SK-N-MC (cell line): Measurements from ENCODE around the gene DUS1L.

Source experiments
- DNase-seq: peaks from one replicate; pipeline ENCODE4 v3.0.0-alpha.2; 2011; ENCODE audit warnings: low read depth, low spot score
- H3K27ac ChIP-seq: fragments of 200-600 bp; sonication (generic); 2 replicates; pipeline ENCODE4 v1.5.1; 2016; ENCODE audit warnings: mixed run types
- H3K36me3 ChIP-seq: fragments of 200-600 bp; sonication (generic); 2 replicates; pipeline ENCODE4 v1.6.1; 2017; ENCODE audit warnings: antibody characterized with exemption, low read length, mixed read lengths; ENCODE audit not compliant: insufficient read depth
- H3K4me3 ChIP-seq: fragments of 200-600 bp; sonication (generic); 2 replicates; pipeline ENCODE4 v1.5.1; 2016
- H3K9ac ChIP-seq: fragments of 200-600 bp; sonication (generic); 2 replicates; pipeline ENCODE4 v1.8.0; 2017; ENCODE audit warnings: mixed run types, mixed read lengths; ENCODE audit not compliant: insufficient read length
- H3K9me3 ChIP-seq: fragments of 200-600 bp; sonication (generic); 2 replicates; pipeline ENCODE4 v1.6.1; 2017; ENCODE audit warnings: low read depth, mild to moderate bottlenecking, antibody characterized with exemption, low read length, moderate library complexity, mixed read lengths
- EZH2 ChIP-seq: fragments of 200-600 bp; sonication (generic); IDR thresholded peaks from one replicate; pipeline ENCODE4 v1.6.1; 2017; ENCODE audit warnings: antibody characterized with exemption
- FOXP2 ChIP-seq: optimal IDR thresholded peaks from 2 replicates; pipeline ENCODE3; 2011; ENCODE audit warnings: mild to moderate bottlenecking, moderate library complexity; ENCODE audit not compliant: insufficient read depth; ENCODE audit errors: extremely low read length, control extremely low read depth
- POLR2AphosphoS5 ChIP-seq: IDR thresholded peaks from 2 replicates; pipeline ENCODE4 v1.6.1; 2012; ENCODE audit warnings: mild to moderate bottlenecking, low read depth, low read length, borderline replicate concordance

DUS1L gene

GRCh38 chr17:82018989-82019689 is 46.5 kb downstream of the DUS1L start:
- 0 out of 2 replicates have a peak overlapping the region, but pooled peaks have one; percentile 31 for H3K27ac ChIP-seq
- TF ChIP-seq EZH2 (no peak), POLR2AphosphoS5 (0 out of 2 replicates have a peak, but pooled peaks have one; percentile 39)
- no peak overlapping the region for H3K9ac ChIP-seq
- H3K36me3 ChIP-seq, result no peaks in the 10 kb centered on the region
- H3K4me3 ChIP-seq, result no peak overlapping the region
- DNase-seq, result no peak
- H3K9me3 ChIP-seq, result no peaks in the 10 kb centered on the region

GRCh38 chr17:82018152-82018988 is 47.2 kb downstream of the DUS1L start:
- DNase-seq, result no peak
- no peak for TF ChIP-seq FOXP2
- no peak for TF ChIP-seq POLR2AphosphoS5
- no peak for TF ChIP-seq EZH2
- no peaks in the 10 kb centered on the region for H3K36me3 ChIP-seq
- H3K9ac ChIP-seq, result no peak overlapping the region
- no peaks in the 10 kb centered on the region for H3K9me3 ChIP-seq
- 0 out of 2 replicates have a peak overlapping the region, but pooled peaks have one; percentile 31 for H3K27ac ChIP-seq
- no peak overlapping the region for H3K4me3 ChIP-seq

GRCh38 chr17:82017612-82018151 is 47.9 kb downstream of the DUS1L start:
- TF ChIP-seq POLR2AphosphoS5 (peak; percentile 25; the same call in 1 of the 2 replicates), EZH2 (no peak), FOXP2 (no peak)
- H3K9me3 ChIP-seq, result no peaks in the 10 kb centered on the region
- H3K36me3 ChIP-seq, result no peaks in the 10 kb centered on the region
- no peak overlapping the region for H3K4me3 ChIP-seq
- H3K9ac ChIP-seq, result no peak overlapping the region
- no peak overlapping the region for H3K27ac ChIP-seq
- no peak for DNase-seq

GRCh38 chr17:82016875-82017459 is 48.6 kb downstream of the DUS1L start:
- H3K36me3 ChIP-seq, result no peaks in the 10 kb centered on the region
- TF ChIP-seq EZH2 (no peak), POLR2AphosphoS5 (no peak), FOXP2 (no peak)
- no peak overlapping the region for H3K27ac ChIP-seq
- no peak overlapping the region for H3K4me3 ChIP-seq
- no peak for DNase-seq
- no peaks in the 10 kb centered on the region for H3K9me3 ChIP-seq
- H3K9ac ChIP-seq, result no peak overlapping the region

GRCh38 chr17:82016061-82016874 is 49.3 kb downstream of the DUS1L start:
- no peak overlapping the region for H3K9ac ChIP-seq
- no peaks in the 10 kb centered on the region for H3K36me3 ChIP-seq
- H3K9me3 ChIP-seq, result no peaks in the 10 kb centered on the region
- no peak for DNase-seq
- no peak overlapping the region for H3K4me3 ChIP-seq
- TF ChIP-seq EZH2 (no peak), POLR2AphosphoS5 (no peak), FOXP2 (no peak)
- H3K27ac ChIP-seq, result no peak overlapping the region

- H3K4me3 ChIP-seq, result no peak overlapping the region
- H3K36me3 ChIP-seq, result no peaks in the 10 kb centered on the region
- peak overlapping the region; percentile 50 for H3K9ac ChIP-seq
- TF ChIP-seq EZH2, result no peak
- no peak for TF ChIP-seq FOXP2
- no peaks in the 10 kb centered on the region for H3K9me3 ChIP-seq
- H3K27ac ChIP-seq, result peak overlapping the region; percentile 63
- DNase-seq, result no peak
Measured at GRCh38 chr17:82015311-82015971, 50.2 kb downstream of the DUS1L start.

- no peak for DNase-seq
- Histone ChIP-seq H3K27ac (peak overlapping the region; percentile 63), H3K9me3 (no peaks in the 10 kb centered on the region), H3K4me3 (peak overlapping the region; percentile 54), H3K36me3 (no peaks in the 10 kb centered on the region), H3K9ac (peak overlapping the region; percentile 50)
- TF ChIP-seq POLR2AphosphoS5 (no peak), EZH2 (no peak), FOXP2 (no peak)
Measured at GRCh38 chr17:82014971-82015310, 50.7 kb downstream of the DUS1L start.
